Endothelial cell of umbilical vein (primary cell): ENCODE data around the gene LAMA5. TPM values are rescaled to one million over a fixed set of nuclear protein-coding genes. Genes with fewer than 3 reads are reported as not detected.

Source experiments
- BruUV-seq: library from RNA; stranded (reverse); fragments of 400-500 nt; replicated peaks from 2 replicates; lab custom pipeline; 2021; lab: Mats Ljungman, UMichigan
- CTCF ChIA-PET: fragments of 300-600, 350-600 bp; sonication (Branson Sonifier 250); formaldehyde crosslinking; loops from one replicate; lab custom pipeline; 2021; ENCODE audit warnings: antibody characterized with exemption, inconsistent platforms; lab: Charles Lee
- POLR2A ChIA-PET: fragments of 300-600, 350-600 bp; sonication (Branson Sonifier 250); formaldehyde crosslinking; loops from one replicate; lab custom pipeline; 2021; ENCODE audit warnings: antibody characterized with exemption, inconsistent platforms; lab: Charles Lee
- DNase-seq: peaks from one replicate; pipeline ENCODE4 v3.0.0-alpha.2; 2011; ENCODE audit warnings: low read depth, low spot score
- FAIRE-seq: peaks from 2 replicates; lab custom pipeline; 2011; peaks lifted over from hg19 to GRCh38; lab: Jason Lieb, UNC
- H2AFZ ChIP-seq: 2 replicates; pipeline ENCODE4 v1.6.0; 2012; ENCODE audit warnings: low read depth, low read length, control low read depth, inconsistent platforms
- H3K27ac ChIP-seq: 2 replicates; pipeline ENCODE4 v1.5.1; 2011; ENCODE audit warnings: low read depth, mild to moderate bottlenecking, control low read depth, low read length, moderate library complexity; ENCODE audit not compliant: insufficient read depth
- H3K27me3 ChIP-seq, 2 experiments: 2 replicates each; pipeline versions ENCODE4 v1.6.0 to v1.6.1; 2011; ENCODE audit warnings: low read length in 2 of 2, mixed read lengths in 1 of 2; ENCODE audit not compliant: control insufficient read depth in 2 of 2, insufficient read depth in 2 of 2
- H3K36me3 ChIP-seq, 2 experiments: 2 replicates in 1 of 2; 3 replicates in 1 of 2; pipeline ENCODE4 v1.5.1; 2011; ENCODE audit warnings: low read length in 2 of 2, mild to moderate bottlenecking in 1 of 2, moderate library complexity in 1 of 2; ENCODE audit not compliant: control insufficient read depth in 2 of 2, insufficient read depth in 2 of 2; ENCODE audit errors: extremely low read depth in 1 of 2
- H3K4me1 ChIP-seq: 3 replicates; pipeline ENCODE4 v1.5.1; 2011; ENCODE audit warnings: mild to moderate bottlenecking, low read length; ENCODE audit not compliant: control insufficient read depth, insufficient read depth; ENCODE audit errors: extremely low read depth
- H3K4me2 ChIP-seq: 2 replicates; pipeline ENCODE4 v1.6.1; 2011; ENCODE audit warnings: low read length, control low read depth, mixed read lengths; ENCODE audit not compliant: insufficient read depth
- H3K4me3 ChIP-seq, 3 experiments: fragments of 200-600 bp in 1 of 3; sonication (generic), shearing (Covaris generic) in 1 of 3; replicated peaks in 1 of 3; 2 replicates each; pipeline ENCODE4 v1.5.1; 2011 to 2016; ENCODE audit warnings: control low read depth in 3 of 3, low read length in 3 of 3, mild to moderate bottlenecking in 2 of 3, inconsistent platforms in 1 of 3, low read depth in 1 of 3, moderate library complexity in 1 of 3; ENCODE audit not compliant: insufficient read depth in 1 of 3
- H3K79me2 ChIP-seq: 2 replicates; pipeline ENCODE4 v1.6.0; 2012; ENCODE audit warnings: low read length, inconsistent platforms; ENCODE audit not compliant: control insufficient read depth, insufficient read depth
- H3K9ac ChIP-seq: replicated peaks from 2 replicates; pipeline ENCODE3; 2011; ENCODE audit warnings: low read length, control low read depth; ENCODE audit not compliant: insufficient read depth; ENCODE audit errors: extremely low read depth
- H3K9me1 ChIP-seq: replicated peaks from 3 replicates; pipeline ENCODE4 v1.6.0; 2011; ENCODE audit warnings: mild to moderate bottlenecking, low read length; ENCODE audit not compliant: control insufficient read depth, insufficient read depth; ENCODE audit errors: extremely low read depth
- H3K9me3 ChIP-seq: replicated peaks from 2 replicates; pipeline ENCODE4 v1.5.1; 2012; ENCODE audit warnings: low read length, inconsistent platforms; ENCODE audit not compliant: control insufficient read depth, insufficient read depth
- H4K20me1 ChIP-seq: replicated peaks from 2 replicates; pipeline ENCODE3; 2011; ENCODE audit warnings: mild to moderate bottlenecking, low read length; ENCODE audit not compliant: control insufficient read depth, insufficient read depth; ENCODE audit errors: extremely low read depth
- FOS ChIP-seq: IDR thresholded peaks from 2 replicates; pipeline ENCODE4 v1.6.1; 2011; ENCODE audit warnings: mild to moderate bottlenecking, low read length, moderate library complexity, borderline replicate concordance; ENCODE audit not compliant: insufficient read depth
- GATA2 ChIP-seq: IDR thresholded peaks from 2 replicates; pipeline ENCODE4 v1.7.0; 2011; ENCODE audit warnings: low read depth, mild to moderate bottlenecking, moderate library complexity, mixed read lengths, low read length; ENCODE audit not compliant: insufficient read length, insufficient read depth
- JUN ChIP-seq: IDR thresholded peaks from 2 replicates; pipeline ENCODE4 v1.6.1; 2011; ENCODE audit warnings: borderline replicate concordance, low read depth; ENCODE audit not compliant: insufficient read length, insufficient read depth
- MAX ChIP-seq: IDR thresholded peaks from 2 replicates; pipeline ENCODE4 v1.6.1; 2011; ENCODE audit not compliant: insufficient read depth, insufficient read length
- MYC ChIP-seq: IDR thresholded peaks from one replicate; pipeline ENCODE4 v1.6.1; 2011; ENCODE audit warnings: mild to moderate bottlenecking, low read depth, low read length
- POLR2AphosphoS5 ChIP-seq: IDR thresholded peaks from 2 replicates; pipeline ENCODE4 v1.6.1; 2012; ENCODE audit warnings: low read depth, mild to moderate bottlenecking, control low read depth, low read length, moderate library complexity; ENCODE audit not compliant: insufficient read depth
- dilution Hi-C: fragments of 300-500 bp; cut with MboI; formaldehyde crosslinking; loops from one replicate; pipeline ENCODE4 v1.15.0; 2019; ENCODE audit warnings: low sequenced_read_pairs; ENCODE audit not compliant: extremely low pct_ligation_motif_present
- intact Hi-C: fragments of 100-400 bp; cut with micrococcal nuclease; formaldehyde crosslinking; loops from one replicate; pipeline ENCODE4 v1.10.0; 2022
- polyA plus RNA-seq, 4 experiments: library from polyadenylated mRNA; depleted of rRNA in 3 of 4; stranded (reverse) in 3 of 4; unstranded in 1 of 4; fragments of >200 nt; gene quantifications; 2 replicates each; pipeline versions ENCODE4 v1.2.1 to v1.2.3, GENCODE V29; 2011 to 2012; ENCODE audit warnings: missing spikeins in 1 of 4
- total RNA-seq: library from RNA; stranded (reverse); gene quantifications from 2 replicates; pipeline ENCODE4 v1.2.3, GENCODE V29; 2021

Gene LAMA5
- total and polyA plus RNA-seq, 2 donors (not counting 3 experiments of a cell fraction or from before 2014, with no cell fraction given): 24.0 to 145 TPM

- no peak overlapping the region for H3K9ac ChIP-seq
- no TSS peak for BruUV-seq
- no peaks in the 10 kb centered on the region for H3K9me3 ChIP-seq
- no peaks in the 10 kb centered on the region for H3K9me1 ChIP-seq
- ChIA-PET POLR2A (no interaction called here), CTCF (interaction anchor here (1.7 to 1.8 kb wide), 2 partner anchors 32 to 38 kb away, joined by 4 to 5 read pairs; no protein-coding TSS in a partner anchor)
- no peaks in the 10 kb centered on the region for H3K4me1 ChIP-seq
- H3K36me3 ChIP-seq: peaks cover 4 to 19% of the 10 kb centered on the region in 2 experiments
- H3K27ac ChIP-seq: no peak overlapping the region
- DNase-seq (no peak), FAIRE-seq (no peak)
- peaks cover 5% of the 10 kb centered on the region for H3K79me2 ChIP-seq
- no peak overlapping the region for H2AFZ ChIP-seq
- TF ChIP-seq GATA2 (no peak), MAX (no peak), POLR2AphosphoS5 (no peak), FOS (no peak)
- no peak overlapping the region for H3K4me2 ChIP-seq
- no peaks in the 10 kb centered on the region for H3K27me3 ChIP-seq
- no peak overlapping the region for H3K4me3 ChIP-seq
- dilution Hi-C loops (no loop called here), intact Hi-C loops (loop anchor here (5.0 kb wide), 1 partner anchor 38 kb away; no protein-coding TSS in a partner anchor)
- no peaks in the 10 kb centered on the region for H4K20me1 ChIP-seq
These were observed 23.0 kb downstream of the LAMA5 start for GRCh38 chr20:62344092-62344491.

- DNase-seq (no peak), FAIRE-seq (no peak)
- H2AFZ ChIP-seq: no peak overlapping the region
- no peak overlapping the region for H3K9ac ChIP-seq
- BruUV-seq: no TSS peak
- H3K4me2 ChIP-seq: no peak overlapping the region
- no peaks in the 10 kb centered on the region for H3K4me1 ChIP-seq
- intact Hi-C loops (loop anchor here (5.0 kb wide), 1 partner anchor 39 kb away; no protein-coding TSS in a partner anchor), dilution Hi-C loops (no loop called here)
- no peaks in the 10 kb centered on the region for H3K27me3 ChIP-seq
- no peaks in the 10 kb centered on the region for H4K20me1 ChIP-seq
- POLR2A ChIA-PET: no interaction called here
- H3K79me2 ChIP-seq: peaks cover 5% of the 10 kb centered on the region
- H3K36me3 ChIP-seq: peaks cover 4 to 24% of the 10 kb centered on the region in 2 experiments
- CTCF ChIA-PET: interaction anchor here (1.8 kb wide), 1 partner anchor 40 kb away, joined by 4 read pairs; no protein-coding TSS in a partner anchor
- H3K27ac ChIP-seq: no peak overlapping the region
- no peaks in the 10 kb centered on the region for H3K9me3 ChIP-seq
- H3K4me3 ChIP-seq: no peak overlapping the region
- no peak for TF ChIP-seq MYC
- no peak for TF ChIP-seq JUN
- TF ChIP-seq FOS: no peak
- no peaks in the 10 kb centered on the region for H3K9me1 ChIP-seq
These were observed 24.2 kb downstream of the LAMA5 start for GRCh38 chr20:62342910-62343309.
